Stimulated activated CD8-positive, alpha-beta memory T cell treated with anti-CD3 and anti-CD28 coated beads, Interleukin-4, amount 100 ng/mL, for 24 hours (primary cell): ENCODE data around the gene STAT3.

Experiments
- DNase-seq: peaks from one replicate; pipeline ENCODE4 v3.0.0-alpha.2; 2020; ENCODE audit warnings: low read depth

STAT3 gene

DNA sequence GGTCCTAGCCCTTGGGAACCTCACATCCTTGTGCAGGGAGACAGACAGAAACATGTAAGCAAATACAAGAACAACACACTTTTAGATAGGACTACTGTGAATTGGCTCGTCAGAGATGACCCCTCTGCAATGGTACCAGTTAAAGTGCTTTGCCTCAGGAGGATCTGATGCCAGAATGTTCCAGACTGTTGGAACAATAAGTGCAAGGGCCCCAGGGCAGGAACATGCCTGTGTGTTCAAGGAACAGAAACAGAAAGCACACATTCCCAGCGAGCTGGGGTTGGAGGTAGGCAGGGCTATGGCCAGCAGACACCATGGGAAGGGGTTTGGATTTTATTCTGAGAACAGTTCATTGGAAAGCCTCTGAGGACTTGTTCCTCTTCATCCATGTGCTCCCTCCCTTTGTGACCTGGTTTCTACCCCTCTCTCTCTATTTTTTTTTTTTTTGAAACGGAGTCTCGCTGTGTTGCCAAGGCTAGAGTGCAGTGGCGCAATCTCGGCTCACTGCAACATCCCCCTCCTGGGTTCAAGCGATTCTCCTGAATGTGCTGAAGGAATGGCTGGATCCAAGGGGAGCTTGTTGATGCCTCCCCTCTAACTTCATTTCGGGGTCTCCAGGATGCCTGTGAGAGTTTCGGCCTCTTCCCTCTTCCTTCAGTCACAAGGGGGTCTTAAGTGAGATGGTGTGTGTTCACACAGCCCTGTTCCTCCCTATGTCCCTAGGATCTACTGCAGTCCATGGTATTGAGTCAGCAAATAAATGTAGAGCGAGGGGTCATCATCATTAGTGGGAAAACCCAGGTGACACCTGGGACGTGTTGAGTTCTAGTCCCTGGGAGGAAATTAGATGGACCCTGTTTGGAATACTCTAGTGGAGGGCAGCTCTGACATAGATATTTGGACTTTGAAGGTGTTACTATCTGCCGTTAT is 93.5 kb downstream of the STAT3 start:
- DNase-seq, result no peak

DNA sequence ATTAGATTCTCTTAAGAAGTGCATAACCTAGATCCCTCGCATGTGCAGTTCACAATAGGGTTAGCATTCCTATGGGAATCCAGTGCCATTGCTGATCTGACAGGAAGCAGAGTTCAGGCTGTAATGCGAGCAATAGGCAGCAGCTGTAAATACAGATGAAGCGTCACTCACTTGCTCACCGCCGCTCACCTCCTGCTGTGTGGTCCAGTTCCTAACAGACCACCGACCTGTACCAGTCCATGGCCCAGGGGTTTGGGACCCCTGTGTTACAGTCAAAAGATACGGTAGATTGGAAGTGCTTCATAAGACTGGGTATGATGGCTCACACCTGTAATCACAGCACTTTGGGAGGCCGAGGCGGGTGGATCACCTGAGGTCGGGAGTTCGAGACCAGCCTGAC is 97.1 kb downstream of the STAT3 start:
- DNase-seq, result no peak

DNA sequence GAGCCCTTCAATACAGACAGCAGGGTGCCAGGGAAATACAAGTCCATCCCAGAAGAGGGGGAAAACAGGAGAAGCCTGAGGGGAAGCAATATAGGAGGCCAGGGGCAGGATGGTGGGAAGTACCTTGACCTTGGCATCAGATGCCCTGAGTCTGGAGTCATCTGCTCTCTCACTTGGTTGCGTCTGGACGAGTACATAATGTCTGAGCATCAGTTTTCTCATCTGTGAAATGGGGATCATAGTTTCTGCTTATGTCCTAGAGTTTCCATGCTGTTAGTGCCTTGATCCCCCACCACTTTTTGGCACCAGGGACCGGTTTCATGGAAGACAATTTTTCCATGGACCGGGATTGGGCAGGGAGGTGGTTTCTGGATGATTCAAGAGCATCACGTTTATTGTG is 97.7 kb downstream of the STAT3 start:
- no peak for DNase-seq

DNA sequence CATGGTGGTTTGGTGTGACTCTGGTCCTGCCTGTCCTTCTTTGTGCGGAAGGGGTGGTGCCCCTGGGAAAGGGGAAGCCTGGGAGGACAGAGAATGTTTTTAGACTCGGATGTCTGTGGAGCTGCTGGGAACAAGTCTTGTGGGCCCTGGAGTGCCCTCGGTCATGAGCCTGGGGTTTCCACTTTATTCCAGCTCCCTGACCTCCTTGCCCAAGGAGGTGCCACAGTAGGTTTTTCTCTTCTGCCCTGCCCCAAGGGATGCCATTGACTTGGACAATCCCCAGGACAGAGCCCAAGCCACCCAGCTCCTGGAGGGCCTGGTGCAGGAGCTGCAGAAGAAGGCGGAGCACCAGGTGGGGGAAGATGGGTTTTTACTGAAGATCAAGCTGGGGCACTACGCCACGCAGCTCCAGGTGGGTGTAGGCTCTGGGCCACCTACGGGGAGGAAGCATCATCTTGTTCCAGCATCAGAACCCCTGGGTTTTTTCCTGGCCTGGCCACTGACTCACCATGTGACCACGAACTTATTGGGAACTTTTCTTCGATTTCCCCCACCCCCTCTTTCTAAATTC is 98.5 kb downstream of the STAT3 start:
- peak; percentile 56 for DNase-seq

DNA sequence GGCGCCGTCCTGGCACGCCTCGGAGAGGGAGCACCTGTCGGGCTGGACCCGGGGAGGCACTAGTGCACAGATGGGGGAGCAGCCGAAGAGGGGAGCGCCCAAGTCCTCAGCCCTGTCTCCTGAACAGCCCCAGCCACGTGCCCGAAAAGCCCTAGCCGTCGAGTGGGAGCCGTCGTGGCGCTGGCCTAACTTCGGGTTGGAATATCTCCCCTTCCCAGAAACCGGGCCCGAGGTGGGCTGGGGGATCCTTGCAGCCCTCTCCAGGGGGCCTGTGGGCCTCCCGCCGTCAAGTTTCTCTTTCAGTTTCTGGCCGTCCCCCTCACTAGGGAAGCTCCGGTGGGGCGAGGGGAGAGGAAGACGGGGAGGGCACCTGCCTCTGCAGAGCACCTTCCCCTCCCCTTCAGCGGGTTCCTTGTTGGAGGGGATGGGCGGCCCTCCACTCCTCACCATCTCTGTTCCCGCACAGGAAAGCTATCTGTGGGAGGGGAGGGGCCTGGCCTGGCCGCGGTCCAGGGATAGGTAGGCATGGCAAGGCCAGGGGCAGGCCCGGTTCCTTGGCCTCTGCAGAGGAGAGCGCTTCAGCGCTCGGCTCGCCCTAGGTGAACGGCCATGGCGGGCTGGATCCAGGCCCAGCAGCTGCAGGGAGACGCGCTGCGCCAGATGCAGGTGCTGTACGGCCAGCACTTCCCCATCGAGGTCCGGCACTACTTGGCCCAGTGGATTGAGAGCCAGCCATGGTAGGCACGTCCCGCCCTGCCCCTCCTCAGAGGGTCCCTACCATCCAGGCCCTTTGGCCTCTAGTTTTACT is 99.2 kb downstream of the STAT3 start:
- peak; percentile 40 for DNase-seq

DNA sequence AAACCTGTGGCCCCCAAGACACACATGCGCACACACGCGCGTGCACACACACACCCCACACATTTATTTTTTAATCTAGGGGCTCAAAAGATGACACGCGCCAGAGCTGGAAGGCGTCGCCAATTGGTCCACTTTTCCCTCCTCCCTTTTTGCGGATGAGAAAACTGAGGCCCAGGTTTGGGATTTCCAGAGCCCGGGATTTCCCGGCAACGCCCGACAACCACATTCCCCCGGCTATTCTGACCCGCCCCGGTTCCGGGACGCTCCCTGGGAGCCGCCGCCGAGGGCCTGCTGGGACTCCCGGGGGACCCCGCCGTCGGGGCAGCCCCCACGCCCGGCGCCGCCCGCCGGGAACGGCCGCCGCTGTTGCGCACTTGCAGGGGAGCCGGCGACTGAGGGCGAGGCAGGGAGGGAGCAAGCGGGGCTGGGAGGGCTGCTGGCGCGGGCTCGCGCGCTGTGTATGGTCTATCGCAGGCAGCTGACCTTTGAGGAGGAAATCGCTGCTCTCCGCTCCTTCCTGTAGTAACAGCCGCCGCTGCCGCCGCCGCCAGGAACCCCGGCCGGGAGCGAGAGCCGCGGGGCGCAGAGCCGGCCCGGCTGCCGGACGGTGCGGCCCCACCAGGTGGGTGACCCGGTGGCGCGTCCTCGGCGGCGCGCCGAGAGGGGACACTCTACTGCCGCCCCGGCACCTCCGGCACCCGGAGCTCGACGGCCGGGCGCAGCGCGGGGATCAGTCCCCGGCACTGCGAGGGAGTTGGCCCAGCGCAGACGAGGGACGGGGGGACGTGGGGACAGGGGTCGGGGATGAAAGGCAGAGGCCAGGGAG is 100.1 kb downstream of the STAT3 start, which contains the start of gene STAT5A:
Gene STAT5A (plus strand): TSS at position 522 of the 826 bp plus-strand sequence. CDS start 914 bp downstream, outside the sequence.
- peak; percentile 61 for DNase-seq

DNA sequence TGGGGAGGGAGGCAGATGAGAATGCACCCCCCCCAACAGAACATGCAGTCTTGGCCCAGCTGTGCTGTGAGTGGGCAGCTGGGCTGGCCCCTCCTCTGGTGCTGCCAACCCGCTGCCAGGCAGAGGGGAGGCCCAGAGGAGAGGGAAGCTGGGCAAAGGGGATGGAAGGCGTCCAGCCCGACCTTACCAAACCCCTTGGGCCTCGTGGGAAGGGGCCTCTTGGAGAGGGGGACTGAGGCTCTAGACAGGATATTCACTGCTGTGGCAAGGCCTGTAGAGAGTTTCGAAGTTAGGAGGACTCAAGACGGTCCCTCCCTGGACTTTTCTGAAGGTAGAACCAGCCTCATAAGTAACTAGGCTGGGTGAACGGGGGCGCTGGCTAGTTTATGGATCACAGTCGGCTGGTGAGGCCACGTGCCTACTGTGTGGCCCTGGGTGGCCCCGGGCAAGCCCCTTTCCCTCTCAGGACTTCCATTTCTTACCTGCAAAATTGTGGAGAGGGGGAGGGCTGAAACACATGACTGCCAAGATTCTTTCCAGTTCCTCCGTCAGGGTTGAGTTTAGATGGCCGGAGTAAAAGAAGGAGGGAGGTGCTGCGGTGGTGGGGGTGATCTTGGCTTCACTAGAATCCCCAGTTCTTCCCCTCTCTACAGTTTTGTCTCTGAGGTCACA is 100.8 kb downstream of the STAT3 start:
- no peak for DNase-seq

DNA sequence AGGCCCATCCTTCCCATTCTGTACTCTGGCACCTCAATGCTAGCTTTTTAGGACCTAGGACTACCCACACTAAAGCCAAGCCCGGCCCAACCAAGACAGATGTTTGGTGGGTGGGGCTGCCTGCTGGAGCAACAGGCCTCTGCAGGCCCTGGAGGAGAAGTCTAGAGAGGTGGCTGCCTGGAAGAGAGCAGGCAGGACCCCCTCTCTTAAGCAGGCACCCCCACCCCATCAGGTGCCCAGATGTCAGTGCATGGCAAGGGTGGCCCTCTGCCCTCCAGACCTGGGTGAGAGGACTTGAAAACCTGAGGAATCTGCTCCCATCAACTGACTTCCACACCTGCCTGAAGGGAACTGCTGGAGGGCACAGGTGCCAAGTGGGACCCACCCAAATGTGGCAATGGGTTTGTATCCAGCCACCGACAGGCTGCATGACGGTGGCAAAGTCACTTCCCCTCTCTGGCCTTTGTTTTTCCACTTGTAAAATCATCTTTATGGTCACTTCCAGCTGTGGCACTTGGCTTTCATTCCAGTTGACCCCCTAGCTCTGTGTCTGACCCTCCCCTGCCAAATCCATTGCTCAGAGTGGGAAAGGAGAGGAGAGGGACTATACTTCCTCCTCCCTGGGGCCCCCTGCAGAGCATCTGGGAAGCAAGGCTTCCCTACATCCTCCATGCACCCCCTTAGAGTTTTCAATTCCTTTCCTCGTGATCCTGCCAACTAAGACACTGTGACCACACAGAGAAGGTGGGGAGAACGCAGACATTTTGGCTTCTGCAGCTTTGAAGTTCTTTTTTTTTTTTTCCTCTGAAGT is 101.6 kb downstream of the STAT3 start:
- no peak for DNase-seq

DNA sequence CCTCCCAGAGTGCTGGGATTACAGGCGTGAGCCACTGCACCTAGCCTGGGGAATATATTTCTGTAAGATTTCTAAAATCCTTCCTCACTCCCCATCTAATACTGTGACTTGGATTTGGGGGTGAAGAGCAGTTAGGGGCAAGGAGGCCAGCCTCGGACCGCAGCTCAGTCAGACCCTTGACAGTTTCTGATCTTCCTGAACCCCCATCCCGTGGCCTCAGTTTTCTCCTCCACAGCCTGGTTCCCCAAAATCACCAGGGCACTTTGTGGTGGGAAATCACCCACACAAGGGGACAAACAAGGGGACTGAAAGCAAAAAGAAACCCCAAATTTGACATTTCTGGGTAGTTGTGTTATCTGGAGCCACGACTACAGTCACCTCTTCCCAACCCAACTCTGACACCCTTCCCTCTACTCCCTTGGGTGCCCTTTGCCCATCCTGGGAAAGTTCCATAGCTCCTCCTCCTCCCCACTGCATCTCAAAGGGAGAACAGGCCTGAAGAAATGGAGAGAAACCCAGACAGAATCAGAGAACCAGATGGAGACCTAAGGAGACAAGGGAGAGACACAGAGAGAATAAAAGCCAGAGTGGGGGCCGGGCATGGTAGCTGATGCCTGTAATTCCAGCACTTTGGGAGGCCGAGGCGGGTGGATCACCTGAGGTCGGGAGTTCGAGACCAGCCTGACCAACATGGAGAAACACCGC is 102.7 kb downstream of the STAT3 start:
- DNase-seq, result no peak

DNA sequence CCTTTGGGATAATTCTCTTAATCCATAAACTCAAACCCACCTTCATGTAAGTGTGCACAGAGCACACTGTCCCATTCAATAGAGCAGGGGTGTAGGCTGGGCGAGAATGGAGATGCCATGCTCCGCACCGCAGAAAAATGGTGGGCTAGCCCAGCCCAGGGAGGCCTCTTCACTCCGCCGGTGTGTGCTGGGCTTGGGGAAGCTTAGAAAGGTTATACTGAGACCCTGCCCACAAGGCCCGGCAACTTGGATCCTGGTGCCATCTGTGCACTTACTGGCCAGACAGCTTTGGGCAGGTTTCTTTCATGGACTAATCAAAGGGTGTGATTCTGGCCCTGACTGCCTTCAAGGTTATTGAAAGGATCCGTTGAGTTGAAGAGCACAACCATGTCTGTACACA is 103.7 kb downstream of the STAT3 start:
- no peak for DNase-seq

DNA sequence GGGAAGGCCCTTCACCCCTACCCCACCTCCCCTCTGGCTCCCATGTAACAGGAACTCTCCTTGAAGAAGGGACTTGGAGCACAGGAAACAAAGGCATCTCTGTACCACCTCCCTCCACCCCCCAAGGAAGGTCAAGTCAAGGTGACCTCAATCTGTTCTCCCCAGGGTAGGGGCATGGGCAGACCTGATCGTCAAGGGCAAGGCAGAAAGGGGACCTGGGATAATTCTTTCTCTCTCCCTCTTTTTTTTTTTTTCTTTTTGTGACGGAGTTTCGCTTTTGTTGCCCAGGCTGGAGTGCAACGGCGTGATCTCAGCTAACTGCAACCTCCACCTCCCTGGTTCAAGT is 104.2 kb downstream of the STAT3 start:
- DNase-seq, result no peak

DNA sequence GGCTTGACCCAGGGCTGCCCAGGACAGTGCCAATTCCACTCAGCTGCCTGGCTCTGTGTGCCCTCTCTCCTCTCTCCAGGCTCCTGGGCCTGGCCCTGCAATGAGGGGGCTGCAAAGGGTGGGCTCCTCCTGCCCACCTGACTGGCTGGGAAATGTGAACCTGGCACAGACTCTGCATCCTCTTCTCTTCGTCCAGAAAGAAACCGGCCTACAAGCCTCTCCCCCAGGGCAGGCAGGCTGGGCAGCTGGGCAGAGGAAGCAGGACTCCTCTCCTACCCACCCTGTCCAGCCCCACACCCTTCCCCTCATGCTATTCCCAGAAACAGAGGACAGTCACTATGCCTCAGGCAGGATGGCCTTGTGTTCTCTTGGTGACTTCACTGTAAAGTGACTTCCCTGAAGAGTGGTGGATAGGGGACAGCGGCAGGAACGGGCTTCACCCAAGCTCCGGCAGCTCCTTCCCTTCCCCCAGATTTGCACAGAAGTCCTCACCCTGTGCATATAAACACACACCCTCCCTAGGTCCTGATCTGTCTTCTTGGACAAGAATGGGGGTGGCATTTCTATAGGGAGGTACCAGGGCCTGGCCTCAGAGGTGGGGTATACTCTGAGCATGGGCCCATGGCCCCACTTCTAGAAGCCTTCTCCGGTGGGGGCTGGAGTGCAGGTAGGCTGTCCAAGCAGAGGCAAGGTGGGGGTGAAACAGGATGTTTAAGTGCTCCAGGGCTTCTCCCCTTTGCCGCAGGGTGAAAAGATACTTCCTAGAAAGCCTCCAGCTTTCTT is 104.8 kb downstream of the STAT3 start:
- DNase-seq, result no peak

DNA sequence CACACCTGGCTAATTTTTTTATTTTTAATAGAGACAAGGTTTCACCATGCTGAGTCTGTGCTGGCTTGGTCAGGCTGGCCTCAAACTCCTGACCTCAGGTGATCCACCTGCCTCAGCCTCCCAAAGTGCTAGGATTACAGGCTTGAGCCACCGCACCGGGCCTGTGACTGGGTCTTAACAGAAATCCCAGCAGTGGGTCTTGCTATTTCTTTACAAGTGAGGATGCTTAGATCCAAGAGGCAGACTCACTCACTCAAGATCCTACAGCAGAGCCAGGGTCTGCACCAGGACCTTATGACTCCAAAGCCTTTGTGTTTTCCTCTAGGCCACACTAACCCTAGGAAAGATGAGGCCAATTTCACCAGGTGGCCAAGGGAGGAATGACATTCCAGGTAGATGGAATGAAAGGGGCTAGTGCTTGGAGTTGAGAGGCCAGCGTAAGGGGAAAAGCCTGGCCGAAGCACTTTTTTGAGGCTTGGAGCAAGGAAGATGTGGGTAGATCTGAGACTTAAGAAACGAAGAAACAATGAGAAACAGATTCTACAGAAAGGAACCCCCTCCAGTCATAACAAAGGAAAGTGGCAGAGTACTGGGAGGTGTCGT is 105.7 kb downstream of the STAT3 start:
- DNase-seq, result no peak

DNA sequence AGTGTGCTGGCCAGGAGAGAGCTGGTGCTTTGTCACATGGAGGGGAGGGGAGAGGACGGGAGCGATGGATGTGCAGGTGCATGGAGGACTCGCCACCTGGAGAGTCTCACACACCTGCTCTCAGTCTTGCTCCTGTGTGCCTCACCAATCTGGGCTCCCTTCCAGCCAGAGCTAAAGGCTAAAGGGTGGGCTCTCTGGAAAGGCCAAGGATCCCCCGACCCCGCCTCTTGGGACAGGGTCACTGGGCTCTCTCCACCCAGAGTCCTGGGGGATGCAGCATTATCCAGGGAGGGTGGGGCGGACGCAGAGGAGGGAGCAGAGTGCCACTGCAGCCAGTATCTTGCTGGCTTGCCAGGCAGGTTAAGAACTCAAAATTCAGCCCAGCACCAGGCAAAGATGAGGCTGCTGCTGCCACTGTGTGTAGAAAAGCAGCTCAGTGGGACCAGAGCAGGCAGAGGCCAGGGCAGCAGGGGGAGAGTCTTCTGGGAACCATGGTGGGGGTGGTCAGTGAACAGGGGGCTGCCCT is 106.6 kb downstream of the STAT3 start:
- no peak for DNase-seq

DNA sequence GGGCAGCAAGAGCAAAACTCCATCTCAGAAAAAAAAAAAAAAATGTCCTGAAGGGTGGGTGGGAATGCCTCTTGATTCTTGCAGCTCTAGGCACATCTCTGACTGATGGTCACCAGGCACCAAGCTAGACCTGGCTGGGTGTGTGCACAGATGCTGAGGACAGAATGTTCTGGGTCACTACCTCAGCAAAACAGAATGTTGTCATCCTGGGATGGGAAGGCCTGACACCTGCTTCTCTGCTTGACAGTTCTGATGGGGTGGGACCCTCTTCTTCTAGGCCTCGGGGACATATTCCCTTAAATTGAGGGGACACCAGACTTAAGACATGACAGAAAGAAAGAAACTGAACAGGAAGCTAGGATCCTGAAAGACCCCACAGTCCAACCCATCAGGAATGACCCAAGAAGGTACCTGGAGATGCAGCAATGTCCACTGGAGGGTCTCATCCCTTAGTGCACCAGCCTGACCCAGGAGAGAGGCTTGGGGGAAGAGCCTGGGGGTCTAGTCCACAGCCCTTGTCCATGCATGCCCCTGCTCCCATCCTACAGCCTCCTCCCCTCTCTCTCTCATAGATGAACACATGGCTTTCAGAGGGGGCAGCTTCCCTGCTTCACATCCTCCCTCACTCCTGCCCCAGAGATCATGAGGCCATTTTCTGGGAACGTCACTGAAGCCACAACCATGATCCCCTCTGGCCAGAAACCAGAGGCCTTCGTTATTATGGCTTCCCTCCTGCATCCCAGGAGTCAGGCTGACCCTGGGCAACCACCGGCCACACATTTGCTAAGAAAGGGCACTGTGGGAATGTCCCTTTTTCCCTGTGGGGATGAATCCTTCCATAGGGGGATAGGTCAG is 108.2 kb downstream of the STAT3 start:
- DNase-seq, result no peak

DNA sequence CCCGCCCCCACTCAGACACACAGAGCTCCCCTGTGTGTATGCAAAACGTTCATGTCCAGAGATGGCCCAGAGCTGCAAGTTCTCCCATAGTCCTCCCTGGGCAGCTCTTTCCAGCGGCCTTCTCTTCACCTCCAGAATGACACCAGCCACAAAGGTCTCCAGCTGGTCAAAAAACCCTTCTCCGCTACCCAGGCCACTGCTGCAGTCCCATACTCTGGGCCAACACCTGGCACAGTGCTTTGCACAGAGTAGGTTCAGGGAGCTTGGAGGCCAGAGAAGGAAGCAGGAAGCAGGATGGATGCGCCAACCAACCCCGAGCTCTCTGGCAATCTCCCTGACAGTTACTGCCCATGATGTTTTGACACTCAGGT is 110.9 kb downstream of the STAT3 start:
- no peak for DNase-seq

DNA sequence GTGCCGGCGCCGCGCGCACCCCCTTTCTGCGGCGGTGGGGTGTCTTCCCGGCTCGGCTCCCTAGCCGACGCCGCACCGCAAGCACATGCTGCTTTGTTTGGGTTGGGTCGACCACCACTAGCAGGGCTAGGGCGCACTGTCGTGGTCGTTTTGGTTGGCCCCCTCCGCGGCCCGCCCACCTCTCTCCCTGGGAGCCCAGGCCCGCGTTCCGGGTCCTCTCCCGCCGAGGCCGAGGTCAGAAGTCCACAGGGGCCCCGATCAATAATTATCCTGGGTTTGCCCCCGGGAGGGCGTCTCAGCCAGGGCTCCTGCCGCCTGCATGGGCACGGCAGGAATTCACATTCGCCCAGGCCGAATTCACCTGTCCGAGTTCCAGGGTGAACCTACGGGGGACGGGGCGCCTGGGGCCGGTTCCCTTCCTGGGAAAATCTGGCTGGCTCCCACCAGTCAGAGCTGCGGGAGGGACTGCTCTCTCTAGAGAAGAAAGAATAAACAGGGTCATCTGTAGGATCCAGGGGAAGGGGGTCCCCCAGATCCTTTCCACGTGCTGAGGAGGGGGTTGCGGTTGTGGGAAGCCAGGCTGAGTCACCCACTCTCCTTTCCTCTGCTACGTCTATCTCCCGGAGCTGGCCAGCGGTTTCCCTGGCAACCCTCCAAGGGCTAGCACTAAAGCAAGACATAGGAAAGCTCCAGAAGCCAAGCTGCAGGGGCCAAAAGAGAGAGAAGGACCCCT is 111.5 kb downstream of the STAT3 start:
- DNase-seq, result no peak
